Neural progenitor cell (in vitro differentiated cells): ENCODE results near the gene CRISPLD2. TPM values are rescaled to one million over a fixed set of nuclear protein-coding genes. Genes with fewer than 3 reads are reported as not detected.

Experiments used
- DNase-seq: peaks from one replicate; pipeline ENCODE4 v3.0.0-alpha.2; 2016; ENCODE audit warnings: low spot score
- H2AFZ ChIP-seq: fragments of 200-600 bp; sonication (generic); replicated peaks from 2 replicates; pipeline ENCODE4 v1.6.1; 2016; ENCODE audit warnings: antibody characterized with exemption
- H3F3A ChIP-seq: fragments of 200-600 bp; sonication (generic); 2 replicates; pipeline ENCODE4 v1.6.1; 2016; ENCODE audit warnings: antibody characterized with exemption, low read depth
- H3K27ac ChIP-seq: fragments of 200-600 bp; sonication (generic); 2 replicates; pipeline ENCODE4 v1.5.1; 2016; ENCODE audit warnings: mild to moderate bottlenecking
- H3K27me3 ChIP-seq: fragments of 200-600 bp; sonication (generic); 2 replicates; pipeline ENCODE4 v1.6.1; 2016; ENCODE audit warnings: mild to moderate bottlenecking, moderate library complexity
- H3K36me3 ChIP-seq: fragments of 200-600 bp; sonication (generic); 2 replicates; pipeline ENCODE4 v1.5.1; 2016
- H3K4me1 ChIP-seq: fragments of 200-600 bp; sonication (generic); 2 replicates; pipeline ENCODE4 v1.6.1; 2016; ENCODE audit warnings: mixed run types
- H3K4me2 ChIP-seq: fragments of 200-600 bp; sonication (generic); 2 replicates; pipeline ENCODE4 v1.6.1; 2016
- H3K4me3 ChIP-seq: fragments of 200-600 bp; sonication (generic); 2 replicates; pipeline ENCODE4 v1.5.1; 2016
- H3K79me2 ChIP-seq: fragments of 200-600 bp; sonication (generic); 2 replicates; pipeline ENCODE4 v1.6.1; 2016; ENCODE audit warnings: low read depth
- H3K9ac ChIP-seq: fragments of 200-600 bp; sonication (generic); 2 replicates; pipeline ENCODE4 v1.6.1; 2016
- H3K9me3 ChIP-seq: fragments of 200-600 bp; sonication (generic); 2 replicates; pipeline ENCODE4 v1.5.1; 2016; ENCODE audit warnings: low read depth
- H4K20me1 ChIP-seq: fragments of 200-600 bp; sonication (generic); 2 replicates; pipeline ENCODE4 v1.6.1; 2016; ENCODE audit warnings: low read depth
- H3K27ac Mint-ChIP-seq: 3 replicates; pipeline ENCODE4 v1.8.0; 2021; ENCODE audit warnings: mixed read lengths
- H3K27me3 Mint-ChIP-seq: 2 replicates; pipeline ENCODE4 v1.8.0; 2022; ENCODE audit warnings: low read depth, mild to moderate bottlenecking, inconsistent platforms, moderate library complexity, mixed read lengths; ENCODE audit not compliant: insufficient read depth
- H3K36me3 Mint-ChIP-seq: 3 replicates; pipeline ENCODE4 v1.8.0; 2021; ENCODE audit warnings: mixed read lengths
- H3K4me1 Mint-ChIP-seq: 3 replicates; pipeline ENCODE4 v1.8.0; 2021; ENCODE audit warnings: mixed read lengths
- H3K4me3 Mint-ChIP-seq: 3 replicates; pipeline ENCODE4 v1.8.0; 2021; ENCODE audit warnings: mild to moderate bottlenecking, moderate library complexity, mixed read lengths
- H3K9me3 Mint-ChIP-seq: 3 replicates; pipeline ENCODE4 v1.8.0; 2020; ENCODE audit warnings: mixed read lengths
- EZH2 ChIP-seq: fragments of 200-600 bp; sonication (generic); IDR thresholded peaks from 2 replicates; pipeline ENCODE4 v1.6.1; 2017; ENCODE audit warnings: antibody characterized with exemption, mild to moderate bottlenecking, moderate library complexity
- EZH2phosphoT487 ChIP-seq: fragments of 200-600 bp; sonication (generic); IDR thresholded peaks from 2 replicates; pipeline ENCODE4 v1.6.1; 2017; ENCODE audit warnings: antibody characterized with exemption
- total RNA-seq: library from RNA; depleted of rRNA; stranded (reverse); fragments of >200 nt; gene quantifications from 2 replicates; pipeline ENCODE4 v1.2.3, GENCODE V29; 2015; ENCODE audit warnings: low replicate concordance
- TF ChIP-seq, protein P1 (sequence below): fragments of 200-600 bp; sonication (generic); IDR thresholded peaks from 2 replicates; pipeline ENCODE4 v1.5.1; 2017; ENCODE audit warnings: antibody characterized with exemption, mild to moderate bottlenecking

Gene CRISPLD2
- total RNA-seq, 1 donor from 2014 or later = 0.11 TPM

DNA sequence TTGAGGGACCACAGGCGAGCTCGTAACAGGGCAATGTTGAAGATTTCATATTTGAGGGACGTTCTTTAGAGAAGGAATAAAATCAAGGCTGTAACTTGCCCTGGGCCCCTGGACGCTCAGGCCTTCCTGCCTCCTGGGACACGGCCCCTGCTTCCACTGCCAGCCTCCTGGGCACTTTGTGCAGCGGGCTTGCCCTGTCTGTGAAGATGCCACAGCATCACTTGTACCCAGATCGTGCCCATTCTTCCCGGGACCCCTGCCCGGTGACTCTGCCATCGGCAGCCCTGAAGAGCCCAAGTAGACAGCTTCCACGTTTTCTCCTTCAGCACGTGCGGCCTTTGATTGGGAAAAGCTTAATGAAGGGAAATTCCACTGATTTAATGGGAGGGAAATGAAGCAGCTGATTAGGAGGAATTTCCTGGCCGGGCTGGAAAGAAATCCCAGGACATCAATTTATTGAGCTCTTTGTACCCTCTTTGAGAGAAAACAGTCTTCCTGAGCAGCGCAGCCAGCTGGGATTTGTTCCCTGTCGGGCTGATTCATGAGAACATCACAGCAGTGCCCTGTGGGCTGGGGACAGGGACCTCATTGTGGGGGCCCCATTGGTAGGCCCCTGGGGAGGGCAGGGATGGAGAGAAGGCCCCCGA, 71.5 kb downstream of the CRISPLD2 start:
- no peaks in the 10 kb centered on the region for H4K20me1 ChIP-seq
- H3K27ac ChIP-seq = no peak overlapping the region
- H3K27ac Mint-ChIP-seq = no peak overlapping the region
- no peaks in the 10 kb centered on the region for H3K36me3 ChIP-seq
- DNase-seq = peak; percentile 18
- no peaks in the 10 kb centered on the region for H3K9me3 ChIP-seq
- no peak overlapping the region for H3K4me2 ChIP-seq
- H3K9me3 Mint-ChIP-seq = peaks cover 3% of the 10 kb centered on the region
- H3F3A ChIP-seq = no peaks in the 10 kb centered on the region
- no peak overlapping the region for H2AFZ ChIP-seq
- peaks cover 2% of the 10 kb centered on the region for H3K36me3 Mint-ChIP-seq
- no peak overlapping the region for H3K4me3 Mint-ChIP-seq
- peaks cover 5% of the 10 kb centered on the region for H3K27me3 Mint-ChIP-seq
- no peaks in the 10 kb centered on the region for H3K79me2 ChIP-seq
- no peak for TF ChIP-seq EZH2phosphoT487
- TF ChIP-seq, protein P1, sequence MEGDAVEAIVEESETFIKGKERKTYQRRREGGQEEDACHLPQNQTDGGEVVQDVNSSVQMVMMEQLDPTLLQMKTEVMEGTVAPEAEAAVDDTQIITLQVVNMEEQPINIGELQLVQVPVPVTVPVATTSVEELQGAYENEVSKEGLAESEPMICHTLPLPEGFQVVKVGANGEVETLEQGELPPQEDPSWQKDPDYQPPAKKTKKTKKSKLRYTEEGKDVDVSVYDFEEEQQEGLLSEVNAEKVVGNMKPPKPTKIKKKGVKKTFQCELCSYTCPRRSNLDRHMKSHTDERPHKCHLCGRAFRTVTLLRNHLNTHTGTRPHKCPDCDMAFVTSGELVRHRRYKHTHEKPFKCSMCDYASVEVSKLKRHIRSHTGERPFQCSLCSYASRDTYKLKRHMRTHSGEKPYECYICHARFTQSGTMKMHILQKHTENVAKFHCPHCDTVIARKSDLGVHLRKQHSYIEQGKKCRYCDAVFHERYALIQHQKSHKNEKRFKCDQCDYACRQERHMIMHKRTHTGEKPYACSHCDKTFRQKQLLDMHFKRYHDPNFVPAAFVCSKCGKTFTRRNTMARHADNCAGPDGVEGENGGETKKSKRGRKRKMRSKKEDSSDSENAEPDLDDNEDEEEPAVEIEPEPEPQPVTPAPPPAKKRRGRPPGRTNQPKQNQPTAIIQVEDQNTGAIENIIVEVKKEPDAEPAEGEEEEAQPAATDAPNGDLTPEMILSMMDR = no peak
- TF ChIP-seq EZH2 = no peak
- no peak overlapping the region for H3K9ac ChIP-seq
- H3K27me3 ChIP-seq = no peaks in the 10 kb centered on the region
- H3K4me1 Mint-ChIP-seq = peaks cover 13% of the 10 kb centered on the region
- H3K4me3 ChIP-seq = no peak overlapping the region
- peaks cover 13% of the 10 kb centered on the region for H3K4me1 ChIP-seq

DNA sequence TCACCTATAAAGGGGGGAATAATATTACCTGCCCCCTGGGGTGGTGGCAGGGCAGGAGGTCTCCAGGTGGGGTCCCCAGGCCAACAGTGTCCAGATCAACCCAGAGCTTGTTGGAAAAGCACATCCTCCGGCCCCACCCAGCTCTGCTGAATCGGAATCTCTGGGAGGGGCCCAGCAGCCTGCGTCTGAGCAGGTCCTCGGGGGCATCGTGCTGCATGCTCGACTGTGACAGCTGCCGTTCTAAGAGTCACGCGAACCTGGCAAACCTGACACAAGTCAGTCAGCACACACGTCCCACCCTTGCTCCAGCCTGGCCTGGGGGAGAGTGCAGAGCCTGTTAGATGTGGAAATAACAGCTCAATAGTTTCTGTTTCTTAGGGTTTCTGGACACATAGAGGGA, 72.3 kb downstream of the CRISPLD2 start:
- no peak overlapping the region for H3K27ac Mint-ChIP-seq
- H3K4me3 ChIP-seq = no peak overlapping the region
- H3K27ac ChIP-seq = no peak overlapping the region
- no peaks in the 10 kb centered on the region for H3K79me2 ChIP-seq
- H3K9ac ChIP-seq = no peak overlapping the region
- H3K9me3 ChIP-seq = no peaks in the 10 kb centered on the region
- no peak overlapping the region for H2AFZ ChIP-seq
- no peaks in the 10 kb centered on the region for H3F3A ChIP-seq
- peaks cover 2% of the 10 kb centered on the region for H3K36me3 Mint-ChIP-seq
- no peaks in the 10 kb centered on the region for H3K27me3 ChIP-seq
- peaks cover 3% of the 10 kb centered on the region for H3K9me3 Mint-ChIP-seq
- H3K4me1 Mint-ChIP-seq = peaks cover 8% of the 10 kb centered on the region
- no peak overlapping the region for H3K4me2 ChIP-seq
- H3K36me3 ChIP-seq = no peaks in the 10 kb centered on the region
- no peak for DNase-seq
- peaks cover 9% of the 10 kb centered on the region for H3K4me1 ChIP-seq
- TF ChIP-seq, protein P1 = no peak
- TF ChIP-seq EZH2 (no peak), EZH2phosphoT487 (no peak)
- H3K27me3 Mint-ChIP-seq = peaks cover 5% of the 10 kb centered on the region
- H4K20me1 ChIP-seq = no peaks in the 10 kb centered on the region
- no peak overlapping the region for H3K4me3 Mint-ChIP-seq

DNA sequence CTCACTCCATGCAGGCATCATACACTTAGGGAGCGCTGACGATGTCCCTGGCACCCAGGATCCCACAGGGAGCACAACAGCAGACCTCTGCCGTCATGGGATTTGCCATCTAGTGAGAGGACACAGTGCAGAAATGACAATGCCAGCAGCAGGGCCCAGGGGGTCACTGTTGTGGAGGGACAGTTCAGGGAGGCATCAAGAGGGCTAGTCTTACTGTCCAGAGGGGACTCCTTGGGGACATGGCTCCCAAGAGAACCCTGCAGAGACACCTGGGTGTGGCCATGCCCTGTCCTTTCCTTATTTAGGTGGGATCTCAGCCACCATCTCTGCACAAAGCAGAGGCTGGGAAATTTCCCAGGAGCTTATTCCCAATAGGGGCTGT, 73.7 kb downstream of the CRISPLD2 start:
- no peak for DNase-seq
- no peak overlapping the region for H3K4me2 ChIP-seq
- no peaks in the 10 kb centered on the region for H3F3A ChIP-seq
- H3K79me2 ChIP-seq = no peaks in the 10 kb centered on the region
- no peaks in the 10 kb centered on the region for H3K27me3 ChIP-seq
- Mint-ChIP-seq H3K36me3 (peaks cover 2% of the 10 kb centered on the region), H3K4me1 (peaks cover 12% of the 10 kb centered on the region), H3K27me3 (peaks cover 7% of the 10 kb centered on the region), H3K4me3 (no peak overlapping the region), H3K27ac (no peak overlapping the region), H3K9me3 (peaks cover 3% of the 10 kb centered on the region)
- no peak overlapping the region for H3K27ac ChIP-seq
- H3K9ac ChIP-seq = no peak overlapping the region
- no peak overlapping the region for H3K4me3 ChIP-seq
- no peaks in the 10 kb centered on the region for H3K36me3 ChIP-seq
- H3K4me1 ChIP-seq = peaks cover 9% of the 10 kb centered on the region
- no peak for TF ChIP-seq EZH2
- no peak for TF ChIP-seq EZH2phosphoT487
- TF ChIP-seq, protein P1 = no peak
- no peak overlapping the region for H2AFZ ChIP-seq
- no peaks in the 10 kb centered on the region for H3K9me3 ChIP-seq
- no peaks in the 10 kb centered on the region for H4K20me1 ChIP-seq
